Activated naive CD4-positive, alpha-beta T cell treated with anti-CD3 and anti-CD28 coated beads for 36 hours (primary cell): ENCODE data around the gene NUB1. TPM values are rescaled to one million over a fixed set of nuclear protein-coding genes. Genes with fewer than 3 reads are reported as not detected.

ENCODE experiments used
- CTCF ChIA-PET: fragments of 350-600 bp; sonication (Branson Sonifier 250); formaldehyde crosslinking; loops from one replicate; lab custom pipeline; 2021; ENCODE audit warnings: antibody characterized with exemption; lab: Charles Lee
- DNase-seq: peaks from one replicate; pipeline ENCODE4 v3.0.0-alpha.2; 2020
- H3K27ac Mint-ChIP-seq: one replicate; pipeline ENCODE4 v1.8.0; 2021; ENCODE audit warnings: mild to moderate bottlenecking, mixed read lengths
- H3K27me3 Mint-ChIP-seq: one replicate; pipeline ENCODE4 v1.8.0; 2021; ENCODE audit warnings: low read depth, mixed read lengths
- H3K36me3 Mint-ChIP-seq: one replicate; pipeline ENCODE4 v1.8.0; 2021; ENCODE audit warnings: low read depth, mixed read lengths
- H3K4me1 Mint-ChIP-seq: one replicate; pipeline ENCODE4 v1.8.0; 2021; ENCODE audit warnings: low read depth, mixed read lengths
- H3K4me3 Mint-ChIP-seq: one replicate; pipeline ENCODE4 v1.8.0; 2021; ENCODE audit warnings: mild to moderate bottlenecking, moderate library complexity, mixed read lengths
- H3K9me3 Mint-ChIP-seq: one replicate; pipeline ENCODE4 v1.8.0; 2021; ENCODE audit warnings: mixed read lengths
- intact Hi-C: fragments of 100-400 bp; cut with micrococcal nuclease; formaldehyde crosslinking; loops from one replicate; pipeline ENCODE4 v1.15.1; 2023
- total RNA-seq, 2 experiments: library from RNA; stranded (reverse); gene quantifications; one replicate each; pipeline ENCODE4 v1.2.3, GENCODE V29; 2021

Gene NUB1
- total RNA-seq, 2 experiments from 2014 or later = 46.6 to 50.3 TPM

DNA sequence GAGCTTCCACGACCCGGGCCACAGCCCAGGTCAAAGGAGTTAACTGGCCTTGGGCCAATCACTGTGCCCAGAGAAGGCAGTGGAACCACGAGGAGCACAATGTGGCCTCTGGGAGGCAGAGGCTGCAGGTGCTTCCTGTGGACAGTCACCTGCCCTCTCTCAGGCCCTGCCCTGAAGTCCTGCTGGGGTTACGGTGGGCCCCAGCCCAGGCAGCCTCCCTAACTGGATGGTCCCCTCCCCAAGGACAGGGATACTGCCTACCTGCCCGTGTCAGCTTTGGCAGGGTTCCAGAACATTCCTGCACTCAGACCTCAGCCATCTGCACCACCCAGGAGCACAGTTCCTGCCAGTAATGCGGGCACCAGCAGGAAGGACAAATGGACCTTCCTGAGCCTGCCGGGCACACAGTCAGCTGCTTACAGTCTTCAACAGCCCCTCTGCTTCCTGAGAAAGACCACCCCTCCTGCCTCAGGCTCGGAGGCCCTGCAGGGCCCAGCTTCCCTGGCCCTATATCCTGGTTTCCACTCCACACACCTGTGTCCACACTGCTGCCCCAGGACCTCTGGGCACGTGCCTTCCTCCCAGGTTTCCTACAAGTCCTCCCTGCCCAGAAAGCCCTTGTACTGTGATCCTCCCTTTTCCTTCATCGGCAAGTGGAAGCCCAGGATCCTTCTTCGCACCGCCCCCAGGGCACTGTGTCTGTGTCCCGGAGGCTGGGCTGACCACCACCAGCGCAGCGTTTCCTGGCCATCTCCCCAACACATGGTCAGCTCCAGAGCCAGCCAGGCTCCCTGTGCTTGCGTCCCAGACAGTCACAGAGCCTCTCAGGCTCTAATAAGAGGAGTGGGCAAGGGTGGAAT lies 44.9 kb downstream of the NUB1 start:
- intact Hi-C loops = no loop called here
- Mint-ChIP-seq H3K9me3 (no peaks in the 10 kb centered on the region), H3K27me3 (peaks cover 12% of the 10 kb centered on the region), H3K4me1 (peaks cover 6% of the 10 kb centered on the region), H3K27ac (no peak overlapping the region), H3K36me3 (no peaks in the 10 kb centered on the region), H3K4me3 (no peak overlapping the region)
- CTCF ChIA-PET = no interaction called here
- DNase-seq = no peak

DNA sequence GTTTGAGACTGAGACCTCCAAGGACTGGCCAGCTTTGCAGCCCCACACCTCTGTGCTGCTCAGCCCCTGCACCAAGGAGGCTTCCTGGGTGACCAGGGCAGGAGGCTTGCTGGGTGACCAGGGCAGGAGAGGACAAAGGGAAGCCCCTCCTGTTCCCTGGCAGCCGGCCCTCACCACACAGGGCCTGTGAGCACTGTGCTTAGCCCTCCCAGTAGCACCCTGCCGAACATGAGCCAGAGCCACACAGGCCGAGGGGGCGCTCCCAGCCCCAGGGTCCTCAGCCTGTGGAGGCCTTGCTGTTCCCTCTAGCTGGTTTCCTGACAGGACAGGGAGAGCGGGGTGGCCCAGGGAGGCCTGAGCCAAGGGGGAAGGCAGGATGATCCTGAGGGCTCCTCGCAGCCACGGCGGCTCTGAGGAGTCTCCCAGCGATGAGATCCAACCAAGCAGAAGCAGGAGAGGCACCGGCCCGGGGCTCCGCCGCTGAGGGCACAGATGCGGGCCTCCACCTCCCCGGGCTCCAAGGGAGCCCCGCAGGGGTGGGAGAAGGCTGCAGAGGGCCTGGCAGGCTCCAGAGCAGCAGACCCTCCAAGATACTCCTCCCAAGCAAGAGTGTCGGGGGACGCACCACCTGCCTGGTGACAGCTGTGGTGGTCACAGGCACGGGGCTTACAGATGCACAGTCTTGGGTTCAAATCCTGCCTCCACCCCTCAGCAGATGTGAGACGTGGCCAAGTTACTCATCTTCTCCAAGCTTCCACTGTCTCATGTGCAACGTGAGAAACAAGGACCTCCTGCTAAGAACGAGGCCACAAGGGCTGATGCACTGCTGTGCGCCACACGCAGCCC lies 45.8 kb downstream of the NUB1 start:
- Mint-ChIP-seq H3K27ac (no peak overlapping the region), H3K36me3 (no peaks in the 10 kb centered on the region), H3K27me3 (peaks cover 8% of the 10 kb centered on the region), H3K4me1 (peaks cover 2% of the 10 kb centered on the region), H3K9me3 (no peaks in the 10 kb centered on the region), H3K4me3 (no peak overlapping the region)
- CTCF ChIA-PET = no interaction called here
- DNase-seq = no peak
- intact Hi-C loops = no loop called here

DNA sequence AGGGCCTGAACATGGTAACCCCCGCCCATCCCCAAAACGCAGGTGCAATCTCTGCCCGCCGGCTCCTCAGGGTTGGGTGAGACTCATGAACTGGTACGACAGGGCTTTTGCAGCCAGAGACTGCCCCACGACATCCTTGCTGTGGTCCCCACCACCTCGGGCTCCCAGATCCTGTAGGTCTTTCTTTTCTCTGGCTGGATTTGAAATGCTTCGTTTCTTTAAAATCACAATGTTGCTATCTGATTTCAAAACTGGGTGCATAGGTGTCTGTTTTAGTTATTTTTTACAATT lies 46.3 kb downstream of the NUB1 start:
- DNase-seq = no peak
- H3K27me3 Mint-ChIP-seq = peaks cover 4% of the 10 kb centered on the region
- CTCF ChIA-PET = no interaction called here
- H3K4me1 Mint-ChIP-seq = no peaks in the 10 kb centered on the region
- H3K4me3 Mint-ChIP-seq = no peak overlapping the region
- H3K27ac Mint-ChIP-seq = no peak overlapping the region
- H3K9me3 Mint-ChIP-seq = no peaks in the 10 kb centered on the region
- H3K36me3 Mint-ChIP-seq = no peaks in the 10 kb centered on the region
- intact Hi-C loops = no loop called here

DNA sequence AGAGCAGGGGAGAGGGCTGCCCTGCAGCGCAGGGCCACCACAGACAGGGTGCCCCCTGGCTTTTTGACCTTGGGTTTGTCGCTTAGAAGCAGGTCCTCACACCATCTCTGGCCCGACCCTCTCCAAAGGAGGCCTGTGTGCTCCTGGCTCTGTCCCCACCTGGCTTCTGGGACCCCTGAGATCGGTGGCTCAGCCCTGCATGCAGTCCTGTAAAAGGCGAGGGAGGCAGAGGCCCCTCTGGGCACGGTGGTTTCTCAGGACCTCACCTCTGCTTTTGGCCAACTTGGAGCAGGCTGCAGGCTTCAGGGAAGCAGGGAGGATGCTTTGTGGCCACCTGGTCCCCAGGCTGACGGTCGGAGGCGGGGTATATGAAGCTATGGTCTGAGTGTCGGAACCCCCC lies 46.8 kb downstream of the NUB1 start:
- Mint-ChIP-seq H3K4me3 (no peak overlapping the region), H3K27ac (no peak overlapping the region), H3K36me3 (no peaks in the 10 kb centered on the region), H3K27me3 (peaks cover 4% of the 10 kb centered on the region), H3K4me1 (no peaks in the 10 kb centered on the region), H3K9me3 (no peaks in the 10 kb centered on the region)
- CTCF ChIA-PET = no interaction called here
- DNase-seq = no peak
- intact Hi-C loops = no loop called here

DNA sequence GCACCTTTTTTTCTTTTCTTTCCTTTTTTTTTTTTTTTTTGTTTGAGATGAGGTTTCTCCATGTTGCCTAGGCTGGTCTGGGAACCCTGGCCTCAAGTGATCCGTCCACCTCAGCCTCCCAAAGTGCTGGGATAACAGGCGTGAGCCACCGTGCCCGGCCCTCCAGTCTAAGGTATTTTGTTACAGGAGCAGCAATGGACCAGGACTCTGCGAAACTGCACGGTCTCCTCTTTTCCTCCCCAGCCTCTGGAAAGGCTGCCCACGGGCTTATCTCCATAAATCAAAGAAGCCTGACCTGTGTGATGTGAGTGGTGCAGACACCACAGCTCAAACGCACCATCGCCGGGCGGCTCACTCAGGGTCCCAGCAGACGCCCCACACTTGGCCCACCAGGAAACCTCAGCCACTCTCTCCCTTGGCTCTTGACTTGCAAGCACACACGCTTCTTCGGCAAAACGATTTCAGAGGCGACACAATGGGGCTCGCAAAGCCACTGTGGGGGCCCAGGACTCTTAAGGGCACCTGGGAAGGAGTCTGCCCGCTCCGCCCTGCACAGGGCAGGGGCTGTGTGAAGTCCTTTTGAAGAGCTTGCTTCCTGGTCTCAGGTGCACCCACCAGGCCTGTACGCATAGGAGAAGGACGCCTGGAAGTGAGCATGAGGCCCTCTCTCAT lies 47.6 kb downstream of the NUB1 start:
- DNase-seq = no peak
- H3K9me3 Mint-ChIP-seq = no peaks in the 10 kb centered on the region
- no peaks in the 10 kb centered on the region for H3K27me3 Mint-ChIP-seq
- H3K4me1 Mint-ChIP-seq = no peaks in the 10 kb centered on the region
- CTCF ChIA-PET = interaction anchor here (0.6 kb wide), 1 partner anchor 21 kb away, joined by 3 read pairs; no protein-coding TSS in a partner anchor
- no peak overlapping the region for H3K27ac Mint-ChIP-seq
- intact Hi-C loops = no loop called here
- H3K4me3 Mint-ChIP-seq = no peak overlapping the region
- H3K36me3 Mint-ChIP-seq = no peaks in the 10 kb centered on the region

DNA sequence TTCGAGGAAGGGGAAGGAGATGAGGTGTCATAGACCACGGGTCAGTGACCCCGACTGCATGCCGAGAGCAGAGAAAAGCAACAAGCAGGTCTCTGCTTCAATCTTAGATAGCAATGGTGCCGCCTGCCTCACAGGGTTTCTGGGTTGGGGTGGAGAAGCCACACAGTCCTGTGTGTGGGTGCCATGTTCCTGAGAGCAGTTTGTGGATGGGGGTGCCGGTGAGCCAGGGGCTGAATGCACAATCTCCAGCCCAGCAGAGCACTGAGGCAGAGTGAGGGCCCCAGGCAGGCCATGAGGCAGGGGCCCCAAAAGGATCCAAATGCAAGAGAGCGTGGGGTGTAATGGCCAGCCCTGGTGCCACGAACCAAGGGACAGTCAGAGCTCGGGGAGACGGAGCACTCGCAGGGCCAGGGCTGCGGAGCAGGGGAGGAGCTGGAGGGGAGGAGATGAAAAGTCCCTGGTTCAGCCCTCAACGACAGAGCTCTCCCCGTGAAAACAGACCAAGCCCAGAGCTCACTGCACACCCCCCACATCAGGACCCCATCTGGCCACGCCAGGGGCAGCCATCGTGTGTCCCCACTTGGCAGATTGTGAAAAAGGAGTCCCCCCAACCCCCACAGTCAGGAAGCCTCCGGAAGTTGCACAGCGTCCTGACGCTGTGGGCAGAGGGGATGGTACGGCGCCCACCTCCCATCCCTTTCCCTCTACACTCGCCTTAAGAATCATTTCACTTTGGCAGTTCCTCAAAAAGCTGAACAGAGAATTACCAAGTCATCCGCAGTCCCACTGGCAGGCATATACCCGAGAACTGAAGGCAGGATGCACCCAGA lies 48.4 kb downstream of the NUB1 start:
- H3K4me3 Mint-ChIP-seq = no peak overlapping the region
- no peaks in the 10 kb centered on the region for H3K36me3 Mint-ChIP-seq
- DNase-seq = no peak
- no peaks in the 10 kb centered on the region for H3K9me3 Mint-ChIP-seq
- H3K4me1 Mint-ChIP-seq = no peaks in the 10 kb centered on the region
- no peaks in the 10 kb centered on the region for H3K27me3 Mint-ChIP-seq
- CTCF ChIA-PET = no interaction called here
- no peak overlapping the region for H3K27ac Mint-ChIP-seq
- intact Hi-C loops = no loop called here

DNA sequence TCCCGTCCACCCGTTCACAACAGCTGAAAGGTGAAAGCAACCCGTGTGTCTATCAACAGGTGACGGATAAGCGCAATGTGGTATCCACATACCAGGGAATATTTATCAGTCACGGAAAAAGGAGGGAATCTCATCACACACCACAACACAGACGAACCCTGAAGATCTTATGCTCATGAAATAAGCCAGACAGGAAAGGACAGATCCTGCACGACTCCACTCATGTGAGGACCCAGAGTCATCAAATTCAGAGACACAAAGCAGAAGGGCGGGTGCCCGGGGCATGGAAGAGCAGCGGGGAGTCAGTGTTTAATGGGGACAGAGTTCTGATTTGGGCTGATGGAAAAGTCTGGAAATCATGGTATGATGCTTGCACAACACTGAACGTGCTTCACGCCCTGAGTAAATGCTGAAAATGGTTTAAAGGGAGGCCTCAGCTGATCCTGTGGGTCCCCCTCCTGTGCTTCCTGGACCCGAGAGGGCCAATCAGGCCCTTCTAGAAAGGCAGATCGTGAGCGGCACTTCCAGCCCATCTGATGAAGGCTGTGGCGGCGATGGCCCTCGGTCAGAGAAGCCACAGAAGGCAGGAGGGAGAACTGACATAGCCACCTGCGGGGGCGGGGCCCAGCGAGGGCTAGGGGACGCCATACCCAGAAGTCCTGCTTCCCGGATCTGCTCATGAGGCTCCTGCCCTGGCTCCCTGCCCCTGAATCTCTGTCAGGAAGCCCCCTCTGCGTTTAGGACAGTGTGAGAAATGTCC lies 49.2 kb downstream of the NUB1 start:
- no peaks in the 10 kb centered on the region for H3K27me3 Mint-ChIP-seq
- intact Hi-C loops = no loop called here
- DNase-seq = no peak
- H3K4me3 Mint-ChIP-seq = no peak overlapping the region
- H3K4me1 Mint-ChIP-seq = no peaks in the 10 kb centered on the region
- no peaks in the 10 kb centered on the region for H3K36me3 Mint-ChIP-seq
- H3K27ac Mint-ChIP-seq = no peak overlapping the region
- CTCF ChIA-PET = no interaction called here
- no peaks in the 10 kb centered on the region for H3K9me3 Mint-ChIP-seq

DNA sequence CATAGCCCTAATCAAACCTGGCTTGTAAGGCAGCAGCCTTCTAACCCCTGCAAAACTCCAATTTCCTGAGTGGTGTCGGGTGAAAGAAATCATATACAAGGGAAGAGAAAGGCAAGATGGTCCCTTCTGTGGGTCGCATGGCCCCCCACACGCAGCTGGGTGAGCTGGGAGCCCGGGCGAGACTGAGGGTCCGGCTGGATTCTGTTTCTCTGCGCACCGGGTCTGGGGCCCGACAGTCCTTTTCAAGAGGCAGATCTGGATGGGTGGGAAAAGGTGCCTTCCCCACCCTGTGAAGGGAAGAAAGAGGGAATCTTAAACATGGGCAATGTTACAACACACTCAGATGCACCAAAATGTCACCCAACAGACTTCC lies 49.7 kb downstream of the NUB1 start:
- Mint-ChIP-seq H3K27ac (no peak overlapping the region), H3K36me3 (no peaks in the 10 kb centered on the region), H3K4me3 (no peak overlapping the region), H3K9me3 (no peaks in the 10 kb centered on the region), H3K27me3 (no peaks in the 10 kb centered on the region), H3K4me1 (no peaks in the 10 kb centered on the region)
- no peak for DNase-seq
- CTCF ChIA-PET = no interaction called here
- intact Hi-C loops = no loop called here

DNA sequence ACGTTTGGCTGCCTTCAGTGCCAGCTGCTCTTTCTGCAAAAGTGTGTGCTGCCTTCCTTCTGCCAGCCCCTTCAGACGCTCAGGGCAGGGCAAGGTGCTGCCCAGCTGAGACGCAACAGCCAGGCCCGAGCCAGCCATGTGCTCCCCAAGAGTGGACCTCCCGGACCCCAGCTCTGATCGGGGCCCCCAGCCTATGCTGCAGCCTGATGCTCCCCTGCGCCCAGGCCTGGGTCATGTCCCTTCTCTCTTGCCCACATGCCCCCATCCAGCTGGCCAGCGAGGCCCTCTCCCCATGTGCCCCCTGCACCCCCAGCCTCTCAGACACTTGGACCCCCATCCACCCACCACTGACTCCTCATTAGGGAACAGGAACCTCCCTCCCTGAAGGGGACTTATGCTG lies 50.4 kb downstream of the NUB1 start:
- Mint-ChIP-seq H3K9me3 (no peaks in the 10 kb centered on the region), H3K4me3 (no peak overlapping the region), H3K27ac (no peak overlapping the region), H3K36me3 (no peaks in the 10 kb centered on the region), H3K4me1 (no peaks in the 10 kb centered on the region), H3K27me3 (no peaks in the 10 kb centered on the region)
- intact Hi-C loops = no loop called here
- DNase-seq = no peak
- CTCF ChIA-PET = no interaction called here

DNA sequence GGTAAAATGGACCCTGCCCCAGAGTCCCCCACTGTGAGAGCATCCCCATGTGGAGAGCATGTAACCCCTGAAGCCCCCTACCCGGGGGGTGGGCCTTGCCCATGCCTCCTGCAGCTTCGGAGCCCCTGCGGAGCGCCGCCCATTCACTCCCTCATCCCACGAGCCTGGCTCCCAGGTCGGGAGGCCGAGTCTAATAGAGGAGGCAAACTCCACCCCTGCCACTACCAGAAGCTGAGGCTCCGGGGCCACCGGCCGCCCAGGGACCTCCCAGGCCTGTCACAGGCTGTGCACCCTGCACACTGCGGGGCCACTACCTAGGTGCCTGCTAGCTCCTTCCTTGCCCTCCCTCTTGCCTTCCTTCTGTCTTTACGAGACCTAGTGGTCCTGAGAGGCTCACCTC lies 50.8 kb downstream of the NUB1 start:
- CTCF ChIA-PET = no interaction called here
- H3K4me3 Mint-ChIP-seq = no peak overlapping the region
- H3K9me3 Mint-ChIP-seq = no peaks in the 10 kb centered on the region
- H3K27me3 Mint-ChIP-seq = no peaks in the 10 kb centered on the region
- no peak overlapping the region for H3K27ac Mint-ChIP-seq
- no peaks in the 10 kb centered on the region for H3K36me3 Mint-ChIP-seq
- intact Hi-C loops = no loop called here
- DNase-seq = no peak
- no peaks in the 10 kb centered on the region for H3K4me1 Mint-ChIP-seq

DNA sequence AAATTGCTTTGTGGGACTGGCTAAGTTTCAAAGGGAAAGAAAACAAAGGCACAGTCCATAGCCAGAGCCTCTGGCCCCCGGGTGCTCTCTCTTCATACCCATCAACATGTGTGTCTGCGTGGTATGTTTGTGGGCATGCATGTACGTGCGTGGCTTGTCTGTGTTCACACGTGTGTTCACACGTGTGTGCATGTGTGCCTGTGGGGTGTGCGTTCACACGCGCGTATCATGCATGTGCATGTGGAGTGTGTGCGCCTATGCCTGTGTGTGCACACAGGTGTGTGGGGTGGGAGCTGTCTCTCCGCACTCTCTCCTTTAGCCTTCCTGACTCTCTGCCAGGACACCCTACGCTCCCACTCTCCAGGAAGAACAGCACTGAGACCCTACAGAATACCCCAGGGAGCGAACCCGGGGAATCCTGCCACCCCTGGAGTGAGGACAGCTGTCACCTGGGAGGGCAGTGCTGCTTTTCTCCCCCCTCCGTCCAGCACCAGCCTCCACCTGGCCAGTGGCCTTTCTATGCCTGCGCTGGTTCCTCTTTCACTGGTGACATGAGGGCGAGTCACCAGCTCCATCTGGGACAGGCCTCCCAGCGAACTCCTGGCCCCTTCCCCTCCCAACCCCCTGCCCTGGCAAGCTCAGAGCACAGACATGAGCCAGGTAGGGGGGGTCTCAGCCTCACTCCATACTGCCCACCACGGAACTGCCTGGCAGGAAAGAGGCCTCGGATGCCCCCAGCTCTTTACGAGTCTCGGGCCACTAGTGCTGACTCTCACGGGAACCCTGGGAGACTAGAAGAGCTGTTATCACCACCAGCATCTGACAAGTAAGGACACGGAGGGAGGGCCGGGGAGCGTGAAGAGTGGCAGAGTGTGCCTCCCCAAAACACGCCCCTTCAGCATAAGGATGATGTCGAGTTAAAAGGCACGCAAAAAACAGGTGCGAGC lies 51.7 kb downstream of the NUB1 start:
- no peaks in the 10 kb centered on the region for H3K27me3 Mint-ChIP-seq
- no peaks in the 10 kb centered on the region for H3K4me1 Mint-ChIP-seq
- no peaks in the 10 kb centered on the region for H3K9me3 Mint-ChIP-seq
- H3K4me3 Mint-ChIP-seq = no peak overlapping the region
- CTCF ChIA-PET = no interaction called here
- intact Hi-C loops = no loop called here
- no peak overlapping the region for H3K27ac Mint-ChIP-seq
- DNase-seq = no peak
- H3K36me3 Mint-ChIP-seq = no peaks in the 10 kb centered on the region
